ENCODE measurements around the gene ATXN7L2. TPM values are rescaled to one million over a fixed set of nuclear protein-coding genes. Genes with fewer than 3 reads are reported as not detected.
"Not testable (repeated sequence)": the region's sequence is repeated elsewhere in the genome, so short reads cannot be mapped to it uniquely, and the experiment has no call there.

Gene ATXN7L2
- polyA plus RNA-seq, 3 donors = 1.1 to 3.6 (median 1.7) TPM

GRCh38 chr1:109444346-109444745 lies 39.4 kb upstream of the ATXN7L2 start:
- Mint-ChIP-seq H3K4me1 (no peaks in the 10 kb centered on the region), H3K36me3 (no peaks in the 10 kb centered on the region), H3K4me3 (no peak overlapping the region), H3K27ac (no peak overlapping the region), H3K9me3 (peaks cover 0 to 4% (median 0%) of the 10 kb centered on the region in 7 donors), H3K27me3 (ENCODE audit: low read depth in 3 of 3) (peaks cover 18 to 23% (median 20%) of the 10 kb centered on the region in 3 donors)
- Histone ChIP-seq H3K36me3 (replicated peaks in 1 of 2; ENCODE audit: control insufficient read depth in 1 of 2, insufficient read depth in 2 of 2, low read length in 2 of 2) (no peaks in the 10 kb centered on the region), H3K9me3 (replicated peaks in 1 of 2; ENCODE audit: control insufficient read depth in 1 of 2, insufficient read depth in 1 of 2, low read length in 2 of 2) (no peaks in the 10 kb centered on the region), H4K20me1 (ENCODE audit: insufficient read depth, low read length) (no peaks in the 10 kb centered on the region), H3K4me2 (replicated peaks; ENCODE audit: extremely low read depth, low read length, poor library complexity, severe bottlenecking) (no peak overlapping the region), H3K27ac (ENCODE audit: low read depth in 1 of 2, low read length in 2 of 2) (no peak overlapping the region), H3K9ac (ENCODE audit: insufficient read depth, low read length, poor library complexity, severe bottlenecking) (no peak overlapping the region), H3K27me3 (ENCODE audit: control insufficient read depth in 2 of 2, insufficient read depth in 2 of 2, low read length in 2 of 2) (peaks cover 33 to 41% of the 10 kb centered on the region in 2 donors), H2AFZ (ENCODE audit: insufficient read depth, low read depth, low read length, poor library complexity, severe bottlenecking) (no peak overlapping the region), H3K4me1 (ENCODE audit: control insufficient read depth in 1 of 2, insufficient read depth in 2 of 2, low read length in 2 of 2) (no peaks in the 10 kb centered on the region), H3K79me2 (ENCODE audit: insufficient read depth, low read length) (no peaks in the 10 kb centered on the region), H3K4me3 (replicated peaks in 1 of 3; ENCODE audit: low read depth in 2 of 3, low read length in 3 of 3) (no peak overlapping the region)
- WGBS (ENCODE audit: insufficient coverage) = no CpG with 5 or more reads among the region's 1 CpG
- no peak for TF ChIP-seq CTCF (IDR thresholded peaks at IDR 0.05)
- DNase-seq = peak in 1 of 3 donors; percentile 15
- intact Hi-C loops (cut with micrococcal nuclease) = loop anchor here in 1 of 2 donors (5.0 kb wide), 1 partner anchor 338 kb away; no protein-coding TSS in a partner anchor

DNA sequence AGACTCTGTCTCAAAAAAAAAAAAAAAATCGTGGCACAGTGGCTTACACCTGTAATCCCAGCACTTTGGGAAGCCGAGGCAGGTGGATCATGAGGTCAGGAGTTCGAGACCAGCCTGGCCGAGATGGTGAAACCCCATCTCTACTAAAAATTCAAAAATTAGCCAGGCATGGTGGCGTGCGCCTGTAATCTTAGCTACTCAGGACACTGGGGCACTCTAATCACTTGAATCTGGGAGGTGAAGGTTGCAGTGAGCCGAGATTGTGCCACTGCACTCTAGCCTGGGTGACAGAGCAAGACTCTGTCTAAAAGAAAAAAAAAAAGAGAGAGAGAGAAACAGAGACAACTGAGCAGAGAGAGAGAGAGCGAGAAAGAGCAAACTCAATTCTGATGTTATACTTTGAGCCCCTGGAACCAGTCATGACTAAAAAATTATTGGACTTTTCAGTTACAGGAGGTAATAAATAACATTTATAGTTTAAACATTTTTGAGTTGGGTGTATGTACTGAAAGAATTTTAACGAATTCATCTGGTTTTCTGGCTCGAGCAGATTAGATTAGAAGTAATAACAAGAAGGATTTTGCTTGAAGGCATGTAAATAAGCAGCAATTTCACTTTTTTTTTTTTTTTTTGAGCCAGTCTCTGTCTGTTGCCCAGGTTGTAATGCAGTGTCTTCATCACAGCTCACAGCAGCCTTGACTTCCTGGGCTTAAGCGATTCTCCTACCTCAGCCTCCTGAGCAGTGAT lies 37.6 kb upstream of the ATXN7L2 start:
- H3K9me3 Mint-ChIP-seq; H3K36me3 ChIP-seq (replicated peaks in 1 of 2; ENCODE audit: control insufficient read depth in 1 of 2, insufficient read depth in 2 of 2, low read length in 2 of 2); H3K4me2 ChIP-seq (replicated peaks; ENCODE audit: extremely low read depth, low read length, poor library complexity, severe bottlenecking); H3K27ac Mint-ChIP-seq; H3K36me3 Mint-ChIP-seq; H3K27ac ChIP-seq (ENCODE audit: low read depth in 1 of 2, low read length in 2 of 2); DNase-seq; H3K4me1 Mint-ChIP-seq; H4K20me1 ChIP-seq (ENCODE audit: insufficient read depth, low read length); H3K9me3 ChIP-seq (replicated peaks in 1 of 2; ENCODE audit: control insufficient read depth in 1 of 2, insufficient read depth in 1 of 2, low read length in 2 of 2); H3K9ac ChIP-seq (ENCODE audit: insufficient read depth, low read length, poor library complexity, severe bottlenecking); H3K4me1 ChIP-seq (ENCODE audit: control insufficient read depth in 1 of 2, insufficient read depth in 2 of 2, low read length in 2 of 2); H3K4me3 ChIP-seq (replicated peaks in 1 of 3; ENCODE audit: low read depth in 2 of 3, low read length in 3 of 3); H3K79me2 ChIP-seq (ENCODE audit: insufficient read depth, low read length); intact Hi-C loops (cut with micrococcal nuclease); H2AFZ ChIP-seq (ENCODE audit: insufficient read depth, low read depth, low read length, poor library complexity, severe bottlenecking): not testable (repeated sequence)
- H3K27me3 ChIP-seq (ENCODE audit: control insufficient read depth in 2 of 2, insufficient read depth in 2 of 2, low read length in 2 of 2) = peaks cover 30 to 48% of the 10 kb centered on the region in 2 donors
- H3K4me3 Mint-ChIP-seq = peak overlapping the region in 1 of 2 donors; percentile 16
- WGBS (ENCODE audit: insufficient coverage) = 75% methylated on average over 4 of the region's 11 CpGs
- H3K27me3 Mint-ChIP-seq (ENCODE audit: low read depth in 3 of 3) = peaks cover 20 to 37% (median 29%) of the 10 kb centered on the region in 3 donors

All from CD14-positive monocyte (primary cell).